GM12878 (cell line): ENCODE measurements around the gene ZNF202. TPM values are rescaled to one million over a fixed set of nuclear protein-coding genes. Genes with fewer than 3 reads are reported as not detected.

Source experiments
- ATAC-seq: fragments of 200-7000 bp; cut with Tn5 transposase; 3 replicates; pipeline ENCODE4 v1.9.1; 2020; ENCODE audit warnings: mild to moderate bottlenecking, moderate library complexity
- BruUV-seq: library from RNA; stranded (reverse); fragments of 400-500 nt; replicated peaks from 2 replicates; lab custom pipeline; 2021; lab: Mats Ljungman, UMichigan
- CTCF ChIA-PET: fragments of 300-600 bp; sonication (Branson Sonifier 250); formaldehyde crosslinking; extraction: SDS; loops from one replicate; lab custom pipeline; 2021; ENCODE audit warnings: inconsistent platforms; lab: Yijun Ruan, JAX
- POLR2A ChIA-PET: fragments of 350-600 bp; formaldehyde crosslinking; extraction: SDS; loops from one replicate; lab custom pipeline; 2021; ENCODE audit warnings: inconsistent platforms; lab: Charles Lee
- RAD21 ChIA-PET: fragments of 300-600 bp; sonication (Branson Sonifier 250); formaldehyde crosslinking; loops from one replicate; lab custom pipeline; 2023; ENCODE audit warnings: antibody characterized with exemption; ENCODE audit not compliant: unreplicated experiment; lab: Charles Lee
- SMC1A ChIA-PET: fragments of 300-600 bp; sonication (Branson Sonifier 250); formaldehyde crosslinking; loops from one replicate; lab custom pipeline; 2023; ENCODE audit not compliant: unreplicated experiment, uncharacterized antibody; lab: Charles Lee
- DNase-seq: peaks from one replicate; pipeline ENCODE4 v3.0.0-alpha.2; 2011; ENCODE audit warnings: low read depth, low spot score
- FAIRE-seq: peaks from 3 replicates; lab custom pipeline; 2011; peaks lifted over from hg19 to GRCh38; lab: Jason Lieb, UNC
- H2AFZ ChIP-seq: 2 replicates; pipeline ENCODE4 v1.6.0; 2011; ENCODE audit warnings: low read depth, low read length, control low read depth; ENCODE audit not compliant: control insufficient read depth
- H3K27ac ChIP-seq: 2 replicates; pipeline ENCODE4 v1.5.1; 2011; ENCODE audit warnings: control low read depth; ENCODE audit not compliant: control insufficient read depth, insufficient read depth
- H3K27me3 ChIP-seq, 2 experiments: replicated peaks in 1 of 2; 2 replicates each; pipeline versions ENCODE4 v1.6.0 to v1.6.1; 2011; ENCODE audit warnings: low read length in 1 of 2; ENCODE audit not compliant: control insufficient read depth in 2 of 2, insufficient read depth in 2 of 2
- H3K36me3 ChIP-seq, 2 experiments: 2 replicates each; pipeline ENCODE4 v1.5.1; 2011; ENCODE audit warnings: low read length in 1 of 2; ENCODE audit not compliant: control insufficient read depth in 2 of 2, insufficient read depth in 2 of 2
- H3K4me1 ChIP-seq: 2 replicates; pipeline ENCODE4 v1.6.1; 2011; ENCODE audit warnings: mild to moderate bottlenecking, low read length, moderate library complexity, mixed read lengths; ENCODE audit not compliant: control insufficient read depth, insufficient read depth
- H3K4me2 ChIP-seq: 2 replicates; pipeline ENCODE4 v1.6.0; 2011; ENCODE audit warnings: control low read depth; ENCODE audit not compliant: control insufficient read depth, insufficient read depth
- H3K4me3 ChIP-seq: fragments of 200-600 bp; sonication (generic); 2 replicates; pipeline ENCODE4 v1.5.1; 2016
- H3K79me2 ChIP-seq: 2 replicates; pipeline ENCODE4 v1.6.0; 2011; ENCODE audit warnings: low read length; ENCODE audit not compliant: control insufficient read depth, insufficient read depth
- H3K9ac ChIP-seq: 2 replicates; pipeline ENCODE4 v1.8.0; 2011; ENCODE audit warnings: low read length, control low read depth, mixed read lengths; ENCODE audit not compliant: control insufficient read depth, insufficient read depth
- H3K9me3 ChIP-seq: replicated peaks from 3 replicates; pipeline ENCODE4 v1.5.1; 2011; ENCODE audit warnings: mild to moderate bottlenecking, low read length; ENCODE audit not compliant: control insufficient read depth, insufficient read depth
- H4K20me1 ChIP-seq: 2 replicates; pipeline ENCODE4 v1.6.0; 2011; ENCODE audit not compliant: control insufficient read depth, insufficient read depth
- CBX3 ChIP-seq: fragments of 200-600 bp; sonication (generic); IDR thresholded peaks from 2 replicates; pipeline ENCODE4 v1.6.1; 2016; ENCODE audit warnings: low read depth, borderline replicate concordance
- NFYA ChIP-seq: IDR thresholded peaks from 2 replicates; pipeline ENCODE4 v1.6.1; 2011; ENCODE audit warnings: low read depth, mild to moderate bottlenecking, low read length, improper control_type of control experiment, borderline replicate concordance
- PAX8 ChIP-seq: fragments of 450-650 bp; IDR thresholded peaks from 2 replicates; pipeline ENCODE4 v1.6.1; 2017; ENCODE audit warnings: mild to moderate bottlenecking, moderate library complexity
- PBX3 ChIP-seq: IDR thresholded peaks from 2 replicates; pipeline ENCODE4 v1.6.1; 2011; ENCODE audit warnings: mild to moderate bottlenecking, low read depth, low read length, moderate library complexity; ENCODE audit not compliant: insufficient replicate concordance
- POLR2AphosphoS5 ChIP-seq: IDR thresholded peaks from 2 replicates; pipeline ENCODE4 v1.6.1; 2011; ENCODE audit warnings: mild to moderate bottlenecking, low read length, inconsistent platforms
- TBL1XR1 ChIP-seq: IDR thresholded peaks from 2 replicates; pipeline ENCODE4 v1.6.1; 2012; ENCODE audit warnings: low read depth, low read length, improper control_type of control experiment
- WGBS: methylation state at CpG from one replicate; pipeline ENCODE4 v1.1.6; 2016; ENCODE audit warnings: low lambda C conversion rate; ENCODE audit not compliant: insufficient replicate concordance, insufficient coverage; ENCODE audit errors: missing lambda C conversion rate; 5-methylcytosine and 5-hydroxymethylcytosine counted together
- in situ Hi-C: fragments of 300-500 bp; cut with MboI; formaldehyde crosslinking; loops from 9 replicates; pipeline ENCODE4 v1.14.3; 2018; ENCODE audit warnings: mixed read lengths
- intact Hi-C: fragments of 100-400 bp; cut with micrococcal nuclease; formaldehyde crosslinking; loops from one replicate; pipeline ENCODE4 v1.14.2; 2022; ENCODE audit not compliant: unreplicated experiment
- polyA plus RNA-seq, 11 experiments: library from polyadenylated mRNA; depleted of rRNA in 4 of 11; unstranded in 6 of 11; stranded (reverse) in 5 of 11; fragments of >200 nt; fragmentation: Nextera tagmentation in 4 of 11; fragmentation: Illumina TruSeq in 1 of 11; extraction: Ambion mirVana in 4 of 11; extraction: Trizol in 1 of 11; gene quantifications; 1 replicate in 1 of 11; 2 replicates in 10 of 11; pipeline versions ENCODE4 v1.2.1 to v1.2.3, GENCODE V29; 2011 to 2016; ENCODE audit warnings: inconsistent platforms in 2 of 11, missing spikeins in 2 of 11, low read depth in 1 of 11
- total RNA-seq, 4 experiments: library from RNA; depleted of rRNA in 3 of 4; stranded (reverse); fragments of >200 nt in 3 of 4; fragmentation: Illumina TruSeq in 1 of 4; extraction: Trizol in 1 of 4; gene quantifications; 2 replicates each; pipeline versions ENCODE4 v1.2.1 to v1.2.3, GENCODE V29; 2013 to 2021

ZNF202 gene
- total and polyA plus RNA-seq, 10 of the 15 experiments (the other 5 are each of a cell fraction or from before 2014, with no cell fraction given), result 2.6 to 13.6 (median 12.2) TPM

- no peak for TF ChIP-seq PBX3
- TF ChIP-seq TBL1XR1, result no peak
- TF ChIP-seq POLR2AphosphoS5, result no peak
- TF ChIP-seq PAX8, result no peak
- TF ChIP-seq, all 136 proteins: peak for 0
Measured at GRCh38 chr11:123700772-123701171, 40.7 kb downstream of the ZNF202 start (continued).

- ATAC-seq (no peak), FAIRE-seq (no peak)
- CTCF ChIA-PET, result interaction anchor here (0.6 to 2.5 kb wide), 4 partner anchors 9 to 55 kb away, joined by 3 to 9 read pairs (median 6); no protein-coding TSS in a partner anchor
Measured at GRCh38 chr11:123698546-123699127, 42.8 kb downstream of the ZNF202 start.

More at GRCh38 chr11:123698546-123699127, 42.8 kb downstream of the ZNF202 start:
- Histone ChIP-seq H3K4me1 (no peaks in the 10 kb centered on the region), H3K27ac (no peak overlapping the region), H3K4me2 (no peak overlapping the region), H3K4me3 (no peak overlapping the region), H3K9me3 (no peaks in the 10 kb centered on the region), H2AFZ (no peak overlapping the region), H3K79me2 (no peaks in the 10 kb centered on the region), H4K20me1 (no peaks in the 10 kb centered on the region), H3K27me3 (no peaks in the 10 kb centered on the region), H3K9ac (no peak overlapping the region), H3K36me3 (no peaks in the 10 kb centered on the region)
- ChIA-PET POLR2A (no interaction called here), RAD21 (interaction anchor here (1.3 kb wide), 1 partner anchor 58 kb away, joined by 4 read pairs; no protein-coding TSS in a partner anchor), SMC1A (no interaction called here)
- no TSS peak for BruUV-seq
- DNase-seq, result no peak
- in situ Hi-C loops, result no loop called here
- WGBS, result 10% methylated on average over 2 of the region's 2 CpGs
- intact Hi-C loops, result no loop called here
- TF ChIP-seq NFYA (no peak), CBX3 (no peak)
